Gastroesophageal sphincter (tissue), 4 donors: ENCODE measurements around the gene CYCS. TPM values are rescaled to one million over a fixed set of nuclear protein-coding genes. Genes with fewer than 3 reads are reported as not detected.
A peak's percentile ranks its signal among the peaks of the same experiment; 100 is the strongest.

Source experiments
- ATAC-seq: fragments of 150-250 bp; one replicate; pipeline ENCODE4 v1.9.1; 2016; ENCODE audit warnings: mild to moderate bottlenecking, moderate library complexity
- H3K27ac ChIP-seq, 4 donors: fragments of 200-600 bp; sonication (generic) in 3 of 4; 1 replicate in 3 of 4; 2 replicates in 1 of 4; pipeline ENCODE4 v1.5.1; 2016 to 2019
- H3K27me3 ChIP-seq: fragments of 200-600 bp; sonication (generic); one replicate; pipeline ENCODE4 v1.5.1; 2019
- H3K36me3 ChIP-seq, 2 donors: fragments of 200-600 bp; sonication (generic); one replicate each; pipeline ENCODE4 v1.5.1; 2019; ENCODE audit warnings: control low read depth in 1 of 2
- H3K4me1 ChIP-seq, 3 donors: fragments of 200-600 bp; sonication (generic); 1 replicate in 2 of 3; 2 replicates in 1 of 3; pipeline ENCODE4 v1.5.1; 2016 to 2019; ENCODE audit warnings: control low read depth in 2 of 3
- H3K4me3 ChIP-seq, 2 donors: fragments of 200-600 bp; sonication (generic); one replicate each; pipeline ENCODE4 v1.5.1; 2019; ENCODE audit warnings: mild to moderate bottlenecking in 1 of 2, moderate library complexity in 1 of 2
- H3K9me3 ChIP-seq, 3 donors: fragments of 200-600 bp; sonication (generic); one replicate each; pipeline ENCODE4 v1.5.1; 2017 to 2019; ENCODE audit warnings: control low read depth in 2 of 3
- CTCF ChIP-seq, 4 experiments: fragments of 200-600 bp in 2 of 4; fragments of 450-650 bp in 2 of 4; sonication (generic) in 1 of 4; IDR thresholded peaks; one replicate each; pipeline ENCODE4 v1.5.1; 2017 to 2019; ENCODE audit warnings: antibody characterized with exemption in 4 of 4, mild to moderate bottlenecking in 2 of 4, moderate library complexity in 2 of 4
- EP300 ChIP-seq: sonication (generic); formaldehyde crosslinking; IDR thresholded peaks from one replicate; pipeline ENCODE4 v1.6.1; 2017; ENCODE audit warnings: antibody characterized with exemption, mild to moderate bottlenecking
- POLR2A ChIP-seq, 2 donors: fragments of 450-650 bp; IDR thresholded peaks; one replicate each; pipeline ENCODE4 v1.6.1; 2017; ENCODE audit warnings: antibody characterized with exemption in 2 of 2, mild to moderate bottlenecking in 2 of 2, moderate library complexity in 1 of 2
- POLR2AphosphoS5 ChIP-seq: sonication (generic); formaldehyde crosslinking; IDR thresholded peaks from one replicate; pipeline ENCODE4 v1.6.1; 2017; ENCODE audit warnings: antibody characterized with exemption
- WGBS, 2 donors: methylation state at CpG; one replicate each; pipeline ENCODE4 v1.1.5; 2018; ENCODE audit warnings: low coverage in 1 of 2; 5-methylcytosine and 5-hydroxymethylcytosine counted together
- total RNA-seq, 4 donors: library from RNA; depleted of rRNA; stranded (reverse); fragments of >200 nt; gene quantifications; one replicate each; pipeline ENCODE4 v1.1.0, GENCODE V29; 2016

Gene CYCS
- total RNA-seq, 4 donors from 2014 or later, result 44.2 to 61.2 (median 48.5) TPM

- no peaks in the 10 kb centered on the region for H3K36me3 ChIP-seq
- no peaks in the 10 kb centered on the region for H3K9me3 ChIP-seq
- H3K27me3 ChIP-seq, result no peaks in the 10 kb centered on the region
- peaks cover 0 to 6% (median 0%) of the 10 kb centered on the region in 3 donors for H3K4me1 ChIP-seq
- 60 to 87% methylated on average over 5 of the region's 5 CpGs for WGBS, 2 donors
- H3K27ac ChIP-seq, result no peak overlapping the region
- no peak overlapping the region for H3K4me3 ChIP-seq
- no peak for ATAC-seq
- TF ChIP-seq EP300 (no peak), CTCF (IDR thresholded peaks at IDR 0.05) (no peak), POLR2AphosphoS5 (no peak), POLR2A (IDR thresholded peaks at IDR 0.05) (no peak)
Measured at GRCh38 chr7:25095516-25096345, 29.3 kb downstream of the CYCS start.

- Histone ChIP-seq H3K27ac (no peak overlapping the region), H3K9me3 (no peaks in the 10 kb centered on the region), H3K27me3 (no peaks in the 10 kb centered on the region), H3K4me3 (no peak overlapping the region), H3K4me1 (peaks cover 0 to 6% (median 0%) of the 10 kb centered on the region in 3 donors), H3K36me3 (no peaks in the 10 kb centered on the region)
- peak; percentile 65 for ATAC-seq
- TF ChIP-seq EP300 (no peak), CTCF (IDR thresholded peaks at IDR 0.05) (peak; percentile 20 to 65 (median 36))
- 0 to 61% methylated on average over 1 to 3 of the region's 6 CpGs for WGBS, 2 donors
Measured at GRCh38 chr7:25093268-25093826, 31.7 kb downstream of the CYCS start.

GRCh38 chr7:25091779-25092178 is 33.3 kb downstream of the CYCS start:
- Histone ChIP-seq H3K27ac (no peak overlapping the region), H3K27me3 (no peaks in the 10 kb centered on the region), H3K9me3 (no peaks in the 10 kb centered on the region), H3K4me3 (no peak overlapping the region), H3K4me1 (peaks cover 0 to 6% (median 0%) of the 10 kb centered on the region in 3 donors), H3K36me3 (no peaks in the 10 kb centered on the region)
- WGBS, 2 donors, result 74% methylated on average over 3 to 4 of the region's 4 CpGs
- TF ChIP-seq POLR2A (IDR thresholded peaks at IDR 0.05), result no peak
- TF ChIP-seq CTCF (IDR thresholded peaks at IDR 0.05), result no peak
- TF ChIP-seq EP300, result no peak
- TF ChIP-seq POLR2AphosphoS5, result no peak
- no peak for ATAC-seq

- ATAC-seq, result no peak
Measured at GRCh38 chr7:25091176-25091575, 33.9 kb downstream of the CYCS start.

More at GRCh38 chr7:25091176-25091575, 33.9 kb downstream of the CYCS start:
- Histone ChIP-seq H3K36me3 (no peaks in the 10 kb centered on the region), H3K9me3 (no peaks in the 10 kb centered on the region), H3K4me3 (no peak overlapping the region), H3K4me1 (peaks cover 0 to 6% (median 0%) of the 10 kb centered on the region in 3 donors), H3K27ac (no peak overlapping the region), H3K27me3 (no peaks in the 10 kb centered on the region)
- 42 to 43% methylated on average over 1 of the region's 1 CpG for WGBS, 2 donors
- TF ChIP-seq CTCF (IDR thresholded peaks at IDR 0.05) (no peak), POLR2A (IDR thresholded peaks at IDR 0.05) (no peak), POLR2AphosphoS5 (no peak), EP300 (no peak)
